Vagina (tissue), 2 donors: ENCODE measurements around the gene DCDC2B. TPM values are rescaled to one million over a fixed set of nuclear protein-coding genes. Genes with fewer than 3 reads are reported as not detected.
"Not testable (repeated sequence)": the region's sequence is repeated elsewhere in the genome, so short reads cannot be mapped to it uniquely, and the experiment has no call there.

Experiments used
- DNase-seq, 2 donors: peaks; one replicate each; pipeline ENCODE4 v3.0.0-alpha.2; 2017; ENCODE audit errors: extremely low spot score in 2 of 2
- H3K27ac ChIP-seq: fragments of 200-600 bp; sonication (generic); one replicate; pipeline ENCODE4 v1.5.1; 2019
- H3K27me3 ChIP-seq: fragments of 200-600 bp; sonication (generic); one replicate; pipeline ENCODE4 v1.5.1; 2019
- H3K36me3 ChIP-seq, 2 donors: fragments of 200-600 bp; sonication (generic); one replicate each; pipeline ENCODE4 v1.5.1; 2017 to 2019
- H3K4me1 ChIP-seq: fragments of 200-600 bp; sonication (generic); one replicate; pipeline ENCODE4 v1.5.1; 2019
- H3K4me3 ChIP-seq, 2 donors: fragments of 200-600 bp; sonication (generic); 1 replicate in 1 of 2; 2 replicates in 1 of 2; pipeline ENCODE4 v1.5.1; 2016 to 2019
- H3K9me3 ChIP-seq: fragments of 200-600 bp; sonication (generic); one replicate; pipeline ENCODE4 v1.5.1; 2019
- POLR2A ChIP-seq, 2 donors: fragments of 450-650 bp; IDR thresholded peaks; one replicate each; pipeline ENCODE4 v1.6.1; 2017; ENCODE audit warnings: antibody characterized with exemption in 2 of 2, mild to moderate bottlenecking in 2 of 2, moderate library complexity in 2 of 2
- POLR2AphosphoS5 ChIP-seq, 2 donors: sonication (generic); formaldehyde crosslinking; IDR thresholded peaks; one replicate each; pipeline ENCODE4 v1.9.0; 2017; ENCODE audit warnings: antibody characterized with exemption in 2 of 2, mild to moderate bottlenecking in 2 of 2, low read depth in 1 of 2; ENCODE audit not compliant: insufficient read depth in 1 of 2
- intact Hi-C: fragments of 100-400 bp; cut with DNase I; formaldehyde crosslinking; loops from one replicate; pipeline ENCODE4 v1.15.1; 2023
- total RNA-seq: library from RNA; depleted of rRNA; stranded (reverse); fragments of >200 nt; gene quantifications from one replicate; pipeline ENCODE4 v1.2.3, GENCODE V29; 2016
- TF ChIP-seq, protein P1 (sequence below), 3 experiments: fragments of 450-650 bp in 2 of 3; fragments of 200-600 bp in 1 of 3; sonication (generic) in 1 of 3; IDR thresholded peaks; one replicate each; pipeline ENCODE4 v1.5.1; 2017 to 2019; ENCODE audit warnings: antibody characterized with exemption in 3 of 3, mild to moderate bottlenecking in 2 of 3, moderate library complexity in 2 of 3

Gene DCDC2B
- total RNA-seq, 1 donor from 2014 or later, result not detected

- TF ChIP-seq POLR2A (IDR thresholded peaks at IDR 0.05) (no peak), POLR2AphosphoS5 (IDR thresholded peaks at IDR 0.05; ENCODE audit: insufficient read depth in 1 of 2, low read depth in 1 of 2) (no peak)
- TF ChIP-seq, protein P1, sequence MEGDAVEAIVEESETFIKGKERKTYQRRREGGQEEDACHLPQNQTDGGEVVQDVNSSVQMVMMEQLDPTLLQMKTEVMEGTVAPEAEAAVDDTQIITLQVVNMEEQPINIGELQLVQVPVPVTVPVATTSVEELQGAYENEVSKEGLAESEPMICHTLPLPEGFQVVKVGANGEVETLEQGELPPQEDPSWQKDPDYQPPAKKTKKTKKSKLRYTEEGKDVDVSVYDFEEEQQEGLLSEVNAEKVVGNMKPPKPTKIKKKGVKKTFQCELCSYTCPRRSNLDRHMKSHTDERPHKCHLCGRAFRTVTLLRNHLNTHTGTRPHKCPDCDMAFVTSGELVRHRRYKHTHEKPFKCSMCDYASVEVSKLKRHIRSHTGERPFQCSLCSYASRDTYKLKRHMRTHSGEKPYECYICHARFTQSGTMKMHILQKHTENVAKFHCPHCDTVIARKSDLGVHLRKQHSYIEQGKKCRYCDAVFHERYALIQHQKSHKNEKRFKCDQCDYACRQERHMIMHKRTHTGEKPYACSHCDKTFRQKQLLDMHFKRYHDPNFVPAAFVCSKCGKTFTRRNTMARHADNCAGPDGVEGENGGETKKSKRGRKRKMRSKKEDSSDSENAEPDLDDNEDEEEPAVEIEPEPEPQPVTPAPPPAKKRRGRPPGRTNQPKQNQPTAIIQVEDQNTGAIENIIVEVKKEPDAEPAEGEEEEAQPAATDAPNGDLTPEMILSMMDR (IDR thresholded peaks at IDR 0.05), result no peak
- Histone ChIP-seq H3K9me3 (no peaks in the 10 kb centered on the region), H3K36me3 (no peaks in the 10 kb centered on the region), H3K4me3 (peak within 1 kb of the TSS in 1 of 2 donors; percentile 26), H3K4me1 (peaks cover 30% of the 10 kb centered on the region), H3K27me3 (no peaks in the 10 kb centered on the region), H3K27ac (peak within 1 kb of the TSS; percentile 55)
- intact Hi-C loops, result no loop called here
- no peak for DNase-seq
Observed at GRCh38 chr1:32250893-32251716, 42.2 kb downstream of the DCDC2B start, which contains the start of gene LCK. Gene LCK (plus strand): TSS chr1:32251265. CDS start chr1:32274330, 23,065 bp downstream.

GRCh38 chr1:32255072-32256071 lies 46.5 kb downstream of the DCDC2B start:
- Histone ChIP-seq H3K9me3 (no peaks in the 10 kb centered on the region), H3K4me1 (no peaks in the 10 kb centered on the region), H3K4me3 (no peak overlapping the region), H3K27ac (no peak overlapping the region), H3K27me3 (no peaks in the 10 kb centered on the region), H3K36me3 (no peaks in the 10 kb centered on the region)
- intact Hi-C loops, result no loop called here
- TF ChIP-seq POLR2A (IDR thresholded peaks at IDR 0.05), result no peak
- TF ChIP-seq, protein P1 (IDR thresholded peaks at IDR 0.05), result no peak
- no peak for DNase-seq

DNA sequence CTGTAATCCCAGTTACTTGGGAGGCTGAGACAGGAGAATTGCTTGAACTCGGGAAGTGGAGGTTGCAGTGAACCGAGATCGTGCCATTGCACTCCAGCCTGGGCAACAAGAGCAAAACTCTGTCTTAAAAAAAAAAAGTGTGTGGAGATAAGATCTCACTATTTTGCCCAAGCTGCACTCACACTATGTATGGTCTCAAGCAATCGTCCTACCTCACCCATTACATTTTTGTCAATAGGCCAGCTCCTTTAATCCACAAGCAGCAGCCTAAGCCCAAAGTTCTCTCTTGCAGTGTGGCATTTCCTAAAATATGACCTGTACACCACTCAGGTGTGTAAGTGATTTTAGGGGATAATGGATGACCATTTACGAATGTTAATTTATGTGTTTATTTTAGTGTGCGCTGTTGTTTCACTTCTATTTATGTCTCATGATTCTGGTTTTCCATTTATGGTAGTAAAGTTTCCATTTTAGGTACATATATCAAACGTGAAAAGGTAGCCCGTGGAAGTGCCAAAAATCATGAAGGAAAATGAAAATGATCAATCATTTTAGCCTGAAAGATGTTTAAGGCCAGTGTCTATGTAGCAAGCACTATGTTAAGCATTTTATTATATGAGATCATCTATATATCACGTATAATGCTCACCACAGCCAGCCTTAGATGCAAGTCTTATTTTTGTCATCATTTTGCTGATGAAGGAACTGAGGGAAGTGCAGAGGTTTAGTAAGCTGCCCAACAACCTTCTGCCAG lies 47.8 kb downstream of the DCDC2B start:
- TF ChIP-seq, protein P1 (IDR thresholded peaks at IDR 0.05), result no peak
- no peak for TF ChIP-seq POLR2AphosphoS5 (IDR thresholded peaks at IDR 0.05; ENCODE audit: insufficient read depth in 1 of 2, low read depth in 1 of 2)
- no peak for TF ChIP-seq POLR2A (IDR thresholded peaks at IDR 0.05)
- intact Hi-C loops, result no loop called here
- DNase-seq, result no peak
- H3K4me3 ChIP-seq, result no peak overlapping the region
- no peaks in the 10 kb centered on the region for H3K4me1 ChIP-seq
- no peaks in the 10 kb centered on the region for H3K27me3 ChIP-seq
- H3K27ac ChIP-seq, result no peak overlapping the region
- no peaks in the 10 kb centered on the region for H3K36me3 ChIP-seq
- H3K9me3 ChIP-seq, result no peaks in the 10 kb centered on the region

DNA sequence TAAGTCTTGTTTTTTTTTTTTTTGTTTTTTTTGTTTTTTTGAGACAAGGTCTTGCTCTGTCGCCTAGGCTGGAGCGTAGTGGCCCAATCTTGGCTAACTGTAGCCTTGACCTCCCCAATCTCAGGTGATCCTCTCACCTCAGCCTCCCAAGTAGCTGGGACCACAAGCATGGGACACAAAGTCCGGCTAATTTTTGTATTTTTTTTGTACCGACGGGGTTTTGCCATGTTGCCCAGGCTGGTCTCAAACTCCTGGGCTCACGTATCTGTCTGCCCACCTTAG lies 48.3 kb downstream of the DCDC2B start:
- H3K4me1 ChIP-seq, result no peaks in the 10 kb centered on the region
- no peaks in the 10 kb centered on the region for H3K36me3 ChIP-seq
- no peak overlapping the region for H3K27ac ChIP-seq
- no peaks in the 10 kb centered on the region for H3K27me3 ChIP-seq
- H3K4me3 ChIP-seq, result no peak overlapping the region
- intact Hi-C loops, result no loop called here
- no peak for TF ChIP-seq POLR2A (IDR thresholded peaks at IDR 0.05)
- TF ChIP-seq, protein P1 (IDR thresholded peaks at IDR 0.05), result no peak
- TF ChIP-seq POLR2AphosphoS5 (IDR thresholded peaks at IDR 0.05; ENCODE audit: insufficient read depth in 1 of 2, low read depth in 1 of 2), result no peak
- DNase-seq, result no peak
- H3K9me3 ChIP-seq, result no peaks in the 10 kb centered on the region

GRCh38 chr1:32263236-32263593 lies 54.3 kb downstream of the DCDC2B start:
- intact Hi-C loops, DNase-seq, H3K9me3 ChIP-seq, H3K27me3 ChIP-seq, H3K4me1 ChIP-seq, H3K36me3 ChIP-seq, H3K27ac ChIP-seq, H3K4me3 ChIP-seq: not testable (repeated sequence)
